ENCODE results near the gene EHD4.

DNA sequence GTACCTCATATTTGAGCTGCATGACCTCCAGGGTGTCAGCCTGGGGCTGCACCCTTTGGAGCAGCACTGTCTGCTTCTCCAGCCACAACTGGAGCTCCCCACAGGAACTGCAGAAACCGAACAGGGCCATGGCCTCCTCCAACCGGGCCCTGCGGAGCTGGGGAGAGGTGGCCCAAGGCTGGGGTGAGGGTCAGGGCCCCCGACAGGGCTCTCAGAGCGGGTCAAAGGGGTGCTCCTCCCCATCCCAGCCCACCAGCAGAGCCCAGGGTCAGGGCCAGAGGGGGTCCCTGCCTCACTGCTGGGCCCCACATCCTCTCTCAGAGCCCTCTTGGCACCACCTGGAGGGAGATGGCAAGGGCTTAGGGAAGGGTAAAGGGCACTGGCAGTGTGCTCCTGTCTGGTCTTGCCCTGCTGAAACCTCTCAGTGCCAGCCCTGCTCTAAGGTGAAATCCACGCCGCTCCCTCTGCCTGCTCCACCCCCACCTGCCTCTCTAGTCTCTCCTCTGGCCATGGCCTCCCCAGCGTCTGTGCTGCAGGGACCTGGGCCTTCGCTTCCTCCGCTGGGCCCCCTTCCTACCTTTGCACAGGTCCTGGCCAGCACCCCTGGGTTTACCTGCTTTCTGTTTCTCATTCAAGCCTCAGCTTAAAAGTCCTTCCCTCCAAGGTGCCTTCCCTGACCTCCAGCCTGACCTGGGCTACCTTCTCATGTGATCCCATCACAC, 92.0 kb downstream of the EHD4 start:
- TF ChIP-seq, protein P1, sequence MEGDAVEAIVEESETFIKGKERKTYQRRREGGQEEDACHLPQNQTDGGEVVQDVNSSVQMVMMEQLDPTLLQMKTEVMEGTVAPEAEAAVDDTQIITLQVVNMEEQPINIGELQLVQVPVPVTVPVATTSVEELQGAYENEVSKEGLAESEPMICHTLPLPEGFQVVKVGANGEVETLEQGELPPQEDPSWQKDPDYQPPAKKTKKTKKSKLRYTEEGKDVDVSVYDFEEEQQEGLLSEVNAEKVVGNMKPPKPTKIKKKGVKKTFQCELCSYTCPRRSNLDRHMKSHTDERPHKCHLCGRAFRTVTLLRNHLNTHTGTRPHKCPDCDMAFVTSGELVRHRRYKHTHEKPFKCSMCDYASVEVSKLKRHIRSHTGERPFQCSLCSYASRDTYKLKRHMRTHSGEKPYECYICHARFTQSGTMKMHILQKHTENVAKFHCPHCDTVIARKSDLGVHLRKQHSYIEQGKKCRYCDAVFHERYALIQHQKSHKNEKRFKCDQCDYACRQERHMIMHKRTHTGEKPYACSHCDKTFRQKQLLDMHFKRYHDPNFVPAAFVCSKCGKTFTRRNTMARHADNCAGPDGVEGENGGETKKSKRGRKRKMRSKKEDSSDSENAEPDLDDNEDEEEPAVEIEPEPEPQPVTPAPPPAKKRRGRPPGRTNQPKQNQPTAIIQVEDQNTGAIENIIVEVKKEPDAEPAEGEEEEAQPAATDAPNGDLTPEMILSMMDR (IDR thresholded peaks at IDR 0.05; ENCODE audit: low read depth, low read length), result no peak
- no peak for TF ChIP-seq EZH2phosphoT487 (IDR thresholded peaks at IDR 0.05; ENCODE audit: low read depth)
